ENCODE results near the gene KIFC3. TPM values are rescaled to one million over a fixed set of nuclear protein-coding genes. Genes with fewer than 3 reads are reported as not detected.

Gene KIFC3
- total RNA-seq, 4 donors from 2014 or later, result 50.9 to 87.0 (median 60.2) TPM

DNA sequence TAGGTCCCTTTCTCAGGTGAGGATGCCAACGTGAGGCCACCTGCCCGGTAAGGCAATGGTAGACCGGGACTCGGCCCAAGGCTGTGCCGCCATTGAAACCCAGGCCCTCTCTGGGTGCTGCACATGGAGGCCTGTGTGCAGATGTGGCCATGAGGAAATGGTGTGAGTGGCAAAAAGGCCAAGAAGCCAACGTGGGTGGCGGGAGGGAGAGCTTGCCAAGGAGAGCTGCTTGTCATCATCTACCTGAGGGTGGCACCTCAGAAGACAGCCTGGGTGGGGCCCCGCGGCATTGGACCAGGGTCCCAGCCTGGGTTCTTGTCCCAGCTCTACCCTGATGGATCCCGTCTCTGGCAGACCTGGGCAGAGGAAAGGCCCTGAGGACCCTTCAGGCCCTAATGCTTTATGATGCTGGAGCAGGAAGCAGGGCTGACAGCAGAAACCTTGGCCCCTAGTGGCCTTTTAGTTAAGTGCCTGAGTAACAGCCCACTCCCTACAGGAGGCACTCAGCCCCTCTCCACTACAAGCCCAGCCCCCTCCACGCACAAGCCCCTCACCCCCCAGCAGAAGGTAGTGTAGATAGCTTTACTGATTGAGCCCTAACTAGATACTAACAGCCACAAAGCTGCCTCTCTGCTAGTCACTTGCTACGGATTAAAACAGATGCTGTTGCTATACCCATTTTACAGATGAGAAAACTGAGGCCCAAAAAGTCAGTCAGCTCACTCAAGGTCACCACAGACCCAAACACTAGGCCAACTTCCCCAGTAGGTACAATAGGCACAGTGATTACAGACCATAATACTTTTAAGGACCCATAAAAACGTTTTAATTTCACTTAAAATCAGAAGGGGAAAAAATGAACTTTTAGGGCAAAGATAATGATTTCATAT, 26.2 kb upstream of the KIFC3 start:
- Histone ChIP-seq H3K4me3 (no peak overlapping the region), H3K27ac (no peak overlapping the region), H3K27me3 (peaks cover 0 to 3% of the 10 kb centered on the region in 2 donors), H3K36me3 (no peaks in the 10 kb centered on the region), H3K9me3 (no peaks in the 10 kb centered on the region), H3K4me1 (peaks cover 0 to 3% (median 0%) of the 10 kb centered on the region in 4 donors)
- no peak for DNase-seq (ENCODE audit: low spot score in 2 of 2)
- WGBS, 2 donors, result 87 to 89% methylated on average over 13 of the region's 13 CpGs
- TF ChIP-seq EP300 (IDR thresholded peaks at IDR 0.05) (no peak), POLR2A (IDR thresholded peaks at IDR 0.05) (no peak)
- TF ChIP-seq, protein P1, sequence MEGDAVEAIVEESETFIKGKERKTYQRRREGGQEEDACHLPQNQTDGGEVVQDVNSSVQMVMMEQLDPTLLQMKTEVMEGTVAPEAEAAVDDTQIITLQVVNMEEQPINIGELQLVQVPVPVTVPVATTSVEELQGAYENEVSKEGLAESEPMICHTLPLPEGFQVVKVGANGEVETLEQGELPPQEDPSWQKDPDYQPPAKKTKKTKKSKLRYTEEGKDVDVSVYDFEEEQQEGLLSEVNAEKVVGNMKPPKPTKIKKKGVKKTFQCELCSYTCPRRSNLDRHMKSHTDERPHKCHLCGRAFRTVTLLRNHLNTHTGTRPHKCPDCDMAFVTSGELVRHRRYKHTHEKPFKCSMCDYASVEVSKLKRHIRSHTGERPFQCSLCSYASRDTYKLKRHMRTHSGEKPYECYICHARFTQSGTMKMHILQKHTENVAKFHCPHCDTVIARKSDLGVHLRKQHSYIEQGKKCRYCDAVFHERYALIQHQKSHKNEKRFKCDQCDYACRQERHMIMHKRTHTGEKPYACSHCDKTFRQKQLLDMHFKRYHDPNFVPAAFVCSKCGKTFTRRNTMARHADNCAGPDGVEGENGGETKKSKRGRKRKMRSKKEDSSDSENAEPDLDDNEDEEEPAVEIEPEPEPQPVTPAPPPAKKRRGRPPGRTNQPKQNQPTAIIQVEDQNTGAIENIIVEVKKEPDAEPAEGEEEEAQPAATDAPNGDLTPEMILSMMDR (IDR thresholded peaks at IDR 0.05), result no peak

DNA sequence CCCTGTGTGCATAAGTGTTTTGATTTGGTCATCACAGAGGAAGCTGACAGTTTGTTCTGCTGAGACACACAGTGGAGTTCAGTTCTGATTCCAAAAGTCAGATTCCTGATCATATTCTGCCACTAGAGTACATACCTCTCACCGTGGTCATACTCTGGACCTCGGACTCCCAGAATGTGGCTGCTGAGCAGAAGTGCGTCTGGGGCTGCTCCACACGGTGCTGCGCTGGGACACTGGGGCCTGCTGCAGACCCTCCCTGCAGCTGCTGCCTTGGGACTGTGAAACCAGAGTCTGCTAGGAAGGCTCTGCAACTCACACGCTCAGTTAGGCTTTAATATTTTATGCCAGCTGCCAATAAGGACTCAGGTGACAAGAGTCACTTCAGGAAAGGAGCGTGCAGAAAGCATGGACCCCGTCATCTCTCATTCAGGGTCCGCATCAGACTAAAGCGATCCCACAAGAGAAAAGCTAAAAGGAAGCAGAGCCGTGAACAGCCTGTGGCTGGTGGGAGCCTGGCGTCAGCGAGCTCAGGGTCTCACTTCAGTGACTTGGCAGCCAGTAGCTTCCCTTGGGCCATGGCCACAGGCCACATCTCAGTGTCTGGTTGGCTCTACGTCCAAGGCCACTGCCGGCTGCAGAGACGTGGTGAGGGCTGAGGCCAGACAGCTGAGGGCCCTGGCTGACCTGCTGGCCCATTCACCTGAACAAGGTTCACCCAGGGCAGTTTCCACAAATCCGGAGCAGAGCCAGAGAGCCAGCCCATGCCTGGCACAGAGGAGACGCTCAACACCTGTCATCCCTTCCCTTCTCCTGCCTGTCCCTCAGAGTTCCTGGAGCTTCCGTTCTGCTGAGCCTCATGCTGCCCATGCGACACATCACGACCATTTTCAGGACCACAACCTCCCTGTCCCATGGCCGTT, 24.7 kb upstream of the KIFC3 start:
- Histone ChIP-seq H3K4me1 (peaks cover 0 to 3% (median 0%) of the 10 kb centered on the region in 4 donors), H3K27me3 (no peaks in the 10 kb centered on the region), H3K36me3 (no peaks in the 10 kb centered on the region), H3K27ac (no peak overlapping the region), H3K9me3 (no peaks in the 10 kb centered on the region), H3K4me3 (no peak overlapping the region)
- no peak for DNase-seq (ENCODE audit: low spot score in 2 of 2)
- WGBS, 2 donors, result 67 to 77% methylated on average over 21 to 22 of the region's 22 CpGs
- TF ChIP-seq POLR2A (IDR thresholded peaks at IDR 0.05) (no peak), EP300 (IDR thresholded peaks at IDR 0.05) (no peak)
- TF ChIP-seq, protein P1 (IDR thresholded peaks at IDR 0.05), result no peak

DNA sequence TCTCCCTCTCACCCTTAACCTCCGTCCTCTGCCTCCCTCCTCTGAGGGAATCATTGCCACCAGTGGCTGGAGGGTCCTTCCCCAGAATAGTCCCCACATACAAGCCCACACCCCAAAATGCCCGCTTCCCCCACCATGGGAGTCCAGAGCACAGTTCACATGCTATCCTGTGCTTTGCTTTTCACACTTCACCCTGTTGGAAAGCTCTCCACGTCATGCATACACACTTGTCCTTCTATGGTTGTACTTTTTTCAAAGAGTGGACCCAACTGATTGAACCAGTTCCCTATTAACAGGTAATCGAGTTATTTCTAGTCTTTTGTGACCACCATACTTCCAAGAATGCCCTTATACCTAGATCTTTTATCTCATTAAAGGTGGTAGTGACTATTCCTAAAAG, 23.8 kb upstream of the KIFC3 start:
- Histone ChIP-seq H3K27ac (no peak overlapping the region), H3K9me3 (no peaks in the 10 kb centered on the region), H3K4me1 (peaks cover 0 to 3% (median 0%) of the 10 kb centered on the region in 4 donors), H3K27me3 (no peaks in the 10 kb centered on the region), H3K36me3 (no peaks in the 10 kb centered on the region), H3K4me3 (no peak overlapping the region)
- 69 to 72% methylated on average over 4 of the region's 4 CpGs for WGBS, 2 donors
- TF ChIP-seq, protein P1 (IDR thresholded peaks at IDR 0.05), result no peak
- no peak for DNase-seq (ENCODE audit: low spot score in 2 of 2)

DNA sequence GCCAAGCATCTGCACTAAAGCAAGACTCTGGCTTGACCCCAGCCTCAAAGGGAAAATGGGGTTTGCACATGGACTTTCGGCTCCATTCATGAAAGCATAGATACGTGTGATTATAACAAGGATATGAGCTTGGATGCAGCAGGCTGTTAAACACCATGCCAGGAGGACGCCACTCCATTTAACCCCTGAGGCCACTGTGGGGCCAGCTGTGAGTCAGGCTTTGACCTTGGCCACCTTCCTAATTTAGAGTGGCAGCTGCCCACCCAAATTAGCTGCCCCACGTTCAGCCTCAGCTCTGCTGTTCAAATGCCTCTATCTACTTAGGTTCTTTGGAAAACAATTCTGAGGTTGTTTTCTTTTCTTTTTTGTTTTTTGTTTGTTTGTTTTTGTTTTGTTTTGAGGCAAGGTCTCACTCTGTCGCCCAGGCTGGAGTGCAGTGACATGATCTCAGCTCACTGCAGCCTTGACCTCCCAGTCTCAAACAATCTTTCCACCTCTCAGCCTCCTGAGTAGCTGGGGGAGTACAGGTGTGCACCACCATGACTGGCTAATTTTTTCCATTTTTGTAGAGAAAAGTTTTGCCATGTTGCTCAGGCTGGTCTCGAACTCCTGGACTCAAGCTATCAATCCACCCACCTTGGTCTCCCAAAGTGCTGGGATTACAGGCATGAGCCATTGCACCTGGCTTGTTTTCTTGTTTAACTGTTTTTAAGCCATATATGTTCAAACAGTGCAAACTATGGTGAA, 23.2 kb upstream of the KIFC3 start:
- 49 to 53% methylated on average over 6 of the region's 6 CpGs for WGBS, 2 donors
- DNase-seq (ENCODE audit: low spot score in 2 of 2), result no peak

More for the DNA sequence above, 23.2 kb upstream of the KIFC3 start:
- no peaks in the 10 kb centered on the region for H3K9me3 ChIP-seq
- no peak overlapping the region for H3K4me3 ChIP-seq
- H3K27ac ChIP-seq, result no peak overlapping the region
- peaks cover 0 to 3% (median 0%) of the 10 kb centered on the region in 4 donors for H3K4me1 ChIP-seq
- TF ChIP-seq EP300 (IDR thresholded peaks at IDR 0.05), result no peak
- TF ChIP-seq, protein P1 (IDR thresholded peaks at IDR 0.05), result no peak
- no peak for TF ChIP-seq POLR2A (IDR thresholded peaks at IDR 0.05)
- H3K27me3 ChIP-seq, result no peaks in the 10 kb centered on the region
- H3K36me3 ChIP-seq, result no peaks in the 10 kb centered on the region
